Activated effector memory CD4-positive, alpha-beta T cell treated with anti-CD3 and anti-CD28 coated beads, Interleukin-2, amount 50 U/mL, for 16 hours (primary cell): ENCODE results near the gene LARP4.
A peak's percentile ranks its signal among the peaks of the same experiment; 100 is the strongest.
"Not testable (repeated sequence)": the region's sequence is repeated elsewhere in the genome, so short reads cannot be mapped to it uniquely, and the experiment has no call there.

Source experiments
- DNase-seq: peaks from one replicate; pipeline ENCODE4 v3.0.0-alpha.2; 2020

LARP4 gene

DNA sequence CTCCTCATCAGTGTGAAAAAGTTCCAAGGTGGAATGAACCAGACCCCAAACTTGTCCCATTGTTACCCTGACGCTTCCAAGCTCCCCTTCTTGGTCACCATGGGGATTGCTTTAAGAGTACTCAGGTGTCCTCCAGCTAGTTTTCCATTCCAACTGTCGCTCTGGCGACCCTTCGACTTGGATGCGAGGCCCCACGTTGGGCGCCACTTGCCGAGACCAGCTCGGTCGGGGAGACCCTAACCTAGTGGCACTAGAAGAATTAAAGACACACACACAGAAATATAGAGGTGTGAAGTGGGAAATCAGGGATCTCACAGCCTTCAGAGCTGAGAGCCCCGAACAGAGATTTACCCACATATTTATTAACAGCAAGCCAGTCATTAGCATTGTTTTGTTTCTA, 97.4 kb downstream of the LARP4 start:
- not testable (repeated sequence) for DNase-seq

DNA sequence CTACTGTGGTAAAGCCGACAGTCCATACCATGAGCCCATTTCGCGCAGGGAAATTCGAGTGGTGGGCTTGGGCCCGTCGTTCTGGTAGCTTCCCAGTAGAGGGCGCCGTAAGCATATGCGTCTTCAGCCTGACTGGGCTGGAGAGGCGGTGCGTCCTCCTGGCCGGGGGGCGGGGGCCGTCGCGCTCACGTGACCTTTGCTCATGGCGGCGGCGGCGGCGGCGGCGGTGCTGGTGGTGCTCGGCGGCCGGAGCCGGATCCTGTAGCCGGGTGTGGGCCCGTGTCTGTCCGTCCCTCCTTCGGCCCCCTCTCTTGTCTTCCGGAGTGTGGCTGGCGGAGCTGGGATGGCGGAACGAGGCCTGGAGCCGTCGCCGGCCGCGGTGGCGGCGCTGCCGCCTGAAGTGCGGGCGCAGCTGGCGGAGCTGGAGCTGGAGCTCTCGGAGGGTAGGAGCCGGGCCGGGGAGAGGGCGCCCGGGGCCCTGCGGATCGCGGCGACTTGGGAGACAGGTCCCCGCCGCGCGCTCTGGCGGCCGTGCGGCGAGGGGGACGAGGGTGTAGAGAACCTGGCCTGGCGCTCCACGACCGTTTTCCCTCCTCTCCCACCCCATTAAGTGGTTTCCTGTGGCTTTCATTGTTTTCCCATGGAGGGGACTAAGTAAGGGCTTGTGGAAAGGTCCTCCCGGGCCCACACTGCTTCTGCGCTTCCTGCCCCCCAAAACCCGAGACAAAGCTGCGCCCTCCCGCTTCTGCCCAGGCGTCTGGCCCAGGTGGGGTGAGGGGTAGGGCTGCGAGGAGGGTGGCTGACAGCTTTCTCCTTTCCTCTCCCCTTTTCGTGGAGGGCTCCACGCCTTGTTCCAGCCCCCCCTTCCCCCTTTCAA, 104.4 kb downstream of the LARP4 start, which contains the start of gene DIP2B:
TSS of gene DIP2B (plus strand) at position 188 of the 877 bp plus-strand sequence. CDS start at position 344, 156 bp downstream.
- DNase-seq, result peak; percentile 98

DNA sequence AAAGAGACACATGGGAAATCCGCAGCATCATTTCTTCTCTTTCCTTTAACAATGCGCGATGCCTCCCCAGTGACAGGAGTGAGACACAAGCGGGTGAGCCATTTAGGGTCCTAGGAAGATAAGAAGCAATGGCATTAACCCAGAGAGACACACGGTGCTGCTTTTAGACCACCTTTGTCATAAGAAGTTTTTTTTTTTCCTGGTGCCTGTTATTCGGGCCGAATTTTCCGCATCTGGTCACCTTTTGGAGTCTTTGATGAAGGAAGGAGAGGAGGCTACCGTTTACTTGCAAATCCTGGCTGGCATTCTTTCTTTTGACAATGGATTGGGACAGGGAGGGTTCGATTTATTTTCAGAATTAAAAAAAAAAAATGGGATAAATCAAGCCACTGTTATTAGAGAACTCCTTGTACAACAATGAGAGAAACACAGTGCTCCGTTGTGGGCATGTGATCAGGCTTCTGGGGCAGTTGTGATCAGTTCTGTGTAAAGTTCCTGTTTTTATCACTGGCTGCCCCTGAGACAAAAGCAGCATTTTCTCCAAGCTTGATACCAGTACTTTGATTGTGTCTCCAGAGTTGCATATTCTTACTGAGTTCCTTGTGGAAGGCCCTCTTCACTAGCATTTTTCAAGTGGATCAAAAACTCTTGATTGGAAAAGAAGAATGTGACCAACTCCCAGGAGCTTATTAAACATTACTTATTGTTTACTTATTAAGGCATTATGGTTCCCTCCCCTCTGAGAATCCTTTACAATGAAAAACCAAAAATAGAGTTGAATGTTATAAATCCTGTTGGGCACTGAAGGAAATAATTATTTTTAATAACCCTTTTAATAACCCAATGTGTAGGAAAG, 105.2 kb downstream of the LARP4 start:
- DNase-seq, result no peak

DNA sequence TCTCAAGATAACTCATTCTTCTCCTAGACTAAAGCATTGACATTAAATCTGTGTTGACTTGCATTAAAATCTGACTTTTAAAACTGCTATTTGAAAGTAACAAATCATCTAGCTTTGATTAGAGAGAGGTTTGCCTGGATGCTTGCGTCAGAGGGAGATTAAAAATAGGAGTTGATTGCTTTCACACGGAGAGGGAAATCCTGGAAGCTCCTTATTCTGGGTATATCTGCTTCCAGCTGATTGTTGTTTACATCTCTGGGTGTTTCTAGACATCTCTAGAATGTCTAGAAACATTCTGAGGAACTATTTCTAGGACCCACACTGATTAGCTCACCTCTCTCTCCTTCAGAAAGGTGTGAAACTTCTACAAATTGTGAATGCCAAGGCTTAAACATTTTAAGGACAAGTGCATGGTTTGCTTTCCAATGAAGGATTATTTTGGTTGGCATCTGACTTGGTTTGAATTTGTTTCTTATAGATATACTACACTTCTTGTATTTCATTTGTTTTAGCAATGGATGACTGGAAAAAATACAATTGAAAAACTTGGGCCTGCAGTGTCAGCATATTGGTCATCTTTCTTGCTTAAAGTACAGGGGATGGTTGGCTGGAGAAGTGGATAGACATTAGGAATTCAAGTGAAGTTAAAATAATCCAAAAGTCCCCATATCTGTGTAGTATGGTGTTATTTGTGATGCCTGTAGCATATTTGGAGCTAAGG, 106.2 kb downstream of the LARP4 start:
- no peak for DNase-seq

DNA sequence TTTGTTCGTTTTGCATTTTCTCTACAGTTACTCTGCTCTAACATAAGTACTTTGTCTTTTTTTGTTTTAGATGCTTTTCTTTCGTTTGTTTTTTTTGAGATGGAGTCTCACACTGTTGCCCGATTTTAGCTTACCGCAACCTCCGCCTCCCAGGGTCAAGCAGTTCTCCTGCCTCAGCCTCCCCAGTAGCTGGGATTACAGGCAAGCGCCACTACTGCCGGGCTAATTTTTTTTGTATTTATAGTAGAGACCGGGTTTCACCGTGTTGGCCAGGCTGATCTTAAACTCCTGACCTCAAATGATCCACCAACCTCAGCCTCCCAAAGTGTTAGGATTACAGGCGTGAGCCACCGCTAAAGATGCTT, 106.8 kb downstream of the LARP4 start:
- DNase-seq, result no peak

DNA sequence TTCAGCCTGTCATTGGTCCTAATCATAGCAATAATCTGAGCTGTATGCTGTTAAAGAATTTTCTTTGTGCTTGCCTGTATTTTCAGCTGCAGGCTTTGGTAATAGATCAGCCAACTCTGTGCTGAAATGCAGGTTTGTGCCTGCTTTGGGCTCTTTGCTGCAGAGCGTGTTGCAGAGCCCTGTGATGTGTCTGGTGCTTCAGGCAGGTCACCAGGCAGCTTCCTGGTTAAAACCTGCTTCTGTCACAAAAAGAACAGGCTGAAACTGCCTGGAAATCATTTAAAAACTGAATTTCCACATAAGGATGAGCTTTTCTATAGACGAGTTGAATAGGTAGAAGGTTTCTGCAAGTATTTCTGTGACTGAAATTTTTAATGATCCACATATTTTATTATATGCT, 107.2 kb downstream of the LARP4 start:
- DNase-seq, result peak; percentile 66

DNA sequence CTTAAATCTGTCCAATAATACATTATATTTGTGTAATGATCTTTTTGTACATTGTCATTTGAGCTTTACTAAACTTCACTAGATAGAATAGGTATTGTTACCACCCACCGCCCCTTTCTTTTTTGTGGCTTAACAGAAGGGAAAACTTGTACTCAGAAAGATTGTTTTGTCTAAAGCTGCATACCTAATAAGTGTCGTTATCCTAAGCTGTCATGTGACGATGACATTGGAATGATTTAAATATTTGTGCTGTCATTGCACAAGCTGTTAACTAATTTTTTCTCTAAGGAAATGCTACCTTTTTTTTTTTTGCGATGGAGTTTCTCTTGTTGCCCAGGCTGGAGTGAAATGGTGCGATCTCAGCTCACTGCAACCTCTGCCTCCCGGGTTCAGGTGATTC, 107.7 kb downstream of the LARP4 start:
- no peak for DNase-seq

DNA sequence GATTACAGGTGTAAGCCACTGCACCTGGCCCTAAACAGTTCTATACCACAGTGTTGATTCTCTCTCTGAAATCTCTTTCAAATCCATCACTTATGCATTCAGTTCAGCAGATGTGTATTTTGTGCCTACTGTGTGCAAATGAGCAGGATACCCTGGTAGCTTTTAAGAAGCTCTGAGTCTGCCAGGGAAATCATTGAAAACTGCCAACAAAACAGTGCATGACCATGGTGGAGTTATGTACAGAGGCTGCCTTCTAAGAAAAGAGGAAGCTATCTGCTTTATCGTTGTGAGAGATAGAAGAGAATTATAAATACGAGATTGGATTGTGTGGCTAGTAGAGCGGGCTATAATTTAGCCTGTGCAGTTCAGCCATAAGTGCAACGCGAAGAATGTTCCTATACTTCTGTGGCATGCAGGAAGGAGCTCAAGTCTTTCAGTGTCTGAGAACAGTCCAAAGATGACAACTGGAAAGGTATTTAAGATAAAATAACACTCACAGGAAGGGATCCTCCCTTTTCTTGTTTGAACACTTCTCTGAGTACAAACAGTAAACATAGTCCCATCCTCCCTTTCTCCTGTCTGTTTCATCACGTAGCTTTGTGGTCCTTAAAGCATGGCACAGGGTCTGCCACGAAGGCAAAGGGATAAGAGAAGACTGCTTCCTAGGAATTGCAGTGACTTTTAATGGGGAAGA, 108.4 kb downstream of the LARP4 start:
- DNase-seq, result no peak

DNA sequence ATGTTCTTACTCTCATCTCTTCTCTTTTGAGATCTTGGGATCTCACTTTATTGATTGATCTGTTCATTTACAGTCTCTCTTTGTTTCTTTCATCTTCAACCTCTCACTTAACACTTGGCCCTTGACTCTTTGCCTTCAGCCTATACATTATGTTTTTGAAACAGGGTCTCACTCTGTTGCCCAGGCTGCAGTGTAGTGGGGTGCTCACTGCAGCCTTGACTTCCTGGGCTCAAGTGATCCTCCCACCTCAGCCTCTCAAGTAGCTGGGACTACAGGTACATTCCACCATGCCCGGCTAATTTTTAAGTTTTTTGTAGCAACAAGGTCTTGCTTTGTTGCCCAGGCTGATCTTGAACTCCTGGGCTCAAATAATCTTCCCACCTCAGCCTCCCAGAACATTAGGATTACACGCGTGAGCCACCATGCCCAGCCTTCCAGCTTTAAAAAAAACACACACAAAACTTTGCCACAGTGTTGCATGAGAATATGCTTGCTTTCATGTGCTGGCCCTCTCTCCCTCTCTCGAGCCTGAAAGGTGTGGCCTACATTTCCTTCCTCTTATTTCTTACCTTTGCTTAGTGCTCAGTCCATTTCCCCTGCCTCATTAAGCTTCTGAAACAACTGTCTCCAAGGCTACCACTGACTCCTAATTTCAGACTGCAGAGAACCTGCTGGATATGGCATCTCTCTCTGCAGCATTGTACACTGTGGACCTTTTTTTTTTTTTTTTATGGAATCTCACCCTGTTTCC, 114.0 kb downstream of the LARP4 start:
- no peak for DNase-seq

DNA sequence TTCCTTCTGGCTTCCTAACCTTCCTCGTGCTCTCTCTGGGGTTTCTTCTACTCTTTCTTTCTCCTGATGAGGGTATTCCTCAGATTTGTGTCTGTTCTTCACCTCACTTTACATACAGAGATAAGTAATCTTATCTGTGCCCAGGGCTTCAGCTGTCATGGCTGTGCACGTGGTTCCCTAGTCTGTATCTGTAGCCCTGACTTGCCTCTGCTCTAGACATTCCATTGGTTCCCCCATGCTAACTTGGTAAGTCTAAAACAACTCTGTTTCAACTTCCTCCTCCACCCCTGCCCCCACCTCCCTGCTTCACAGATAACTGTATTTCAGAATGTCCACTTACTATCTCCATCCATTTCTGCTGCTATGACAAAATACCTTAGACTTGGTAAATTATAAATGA, 114.9 kb downstream of the LARP4 start:
- DNase-seq, result no peak

DNA sequence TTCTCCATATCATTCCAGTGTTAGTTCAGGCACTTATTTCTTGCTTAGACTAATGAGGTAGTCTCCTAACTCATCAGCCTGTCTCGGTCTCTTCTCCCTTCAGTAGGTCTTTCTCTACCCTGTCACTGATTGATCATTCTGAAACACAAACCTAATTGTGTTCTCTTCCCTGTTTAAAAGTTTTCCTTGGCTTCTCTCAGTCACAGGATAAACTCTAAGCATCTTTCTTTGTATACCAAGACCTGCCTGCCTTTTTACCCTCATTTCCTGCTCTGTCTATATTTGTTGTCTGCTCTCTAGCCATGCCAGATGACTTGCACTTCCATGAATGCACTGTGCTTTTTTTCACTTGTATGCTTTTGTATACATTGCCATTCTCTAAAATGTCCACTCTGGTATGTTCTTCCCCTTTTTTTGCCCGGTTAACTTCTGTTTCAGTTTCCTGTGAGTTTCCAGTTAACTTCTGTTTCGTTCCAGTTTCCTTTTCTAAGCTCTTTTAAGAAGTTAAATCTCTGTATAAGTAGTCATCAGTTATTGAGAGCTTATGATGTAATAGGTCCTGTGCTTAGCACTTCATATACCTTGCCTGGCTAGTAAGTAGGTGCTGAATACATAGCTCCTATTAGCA, 116.8 kb downstream of the LARP4 start:
- no peak for DNase-seq

DNA sequence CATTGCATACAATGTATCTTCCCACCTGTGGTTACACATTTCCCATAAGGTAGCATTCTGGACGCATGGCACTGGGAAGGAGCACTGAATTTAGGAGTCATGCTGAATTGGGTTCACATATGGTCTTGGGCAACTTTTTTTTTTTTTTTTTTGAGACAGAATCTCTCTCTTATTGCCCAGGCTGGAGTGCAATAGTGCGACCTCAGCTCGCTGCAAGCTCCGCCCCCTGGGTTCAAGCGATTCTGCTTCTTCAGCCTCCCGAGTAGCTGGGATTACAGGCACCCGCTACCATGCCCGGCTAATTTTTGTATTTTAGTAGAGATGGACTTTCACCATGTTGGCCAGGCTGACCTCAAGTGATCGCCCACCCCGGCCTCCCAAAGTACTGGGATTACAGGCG, 117.4 kb downstream of the LARP4 start:
- no peak for DNase-seq

DNA sequence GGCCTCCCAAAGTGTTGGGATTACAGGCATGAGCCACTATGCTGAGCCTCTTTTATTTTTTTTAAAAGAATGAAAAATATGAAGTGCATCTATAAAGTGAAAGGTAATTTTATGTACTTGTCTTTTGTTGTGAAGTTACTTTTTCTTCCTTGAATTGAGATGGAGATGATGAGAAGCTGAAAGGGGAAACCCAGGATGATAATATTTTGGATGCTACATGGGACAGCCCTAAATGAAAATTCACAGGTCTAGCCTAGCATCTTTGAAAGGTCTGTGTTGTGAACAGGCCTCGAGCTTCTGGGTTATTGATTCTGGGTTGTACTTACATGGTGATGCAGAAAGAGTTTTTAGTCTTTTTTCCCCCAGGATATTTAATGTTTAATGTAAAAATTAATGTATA, 118.7 kb downstream of the LARP4 start:
- DNase-seq, result no peak

DNA sequence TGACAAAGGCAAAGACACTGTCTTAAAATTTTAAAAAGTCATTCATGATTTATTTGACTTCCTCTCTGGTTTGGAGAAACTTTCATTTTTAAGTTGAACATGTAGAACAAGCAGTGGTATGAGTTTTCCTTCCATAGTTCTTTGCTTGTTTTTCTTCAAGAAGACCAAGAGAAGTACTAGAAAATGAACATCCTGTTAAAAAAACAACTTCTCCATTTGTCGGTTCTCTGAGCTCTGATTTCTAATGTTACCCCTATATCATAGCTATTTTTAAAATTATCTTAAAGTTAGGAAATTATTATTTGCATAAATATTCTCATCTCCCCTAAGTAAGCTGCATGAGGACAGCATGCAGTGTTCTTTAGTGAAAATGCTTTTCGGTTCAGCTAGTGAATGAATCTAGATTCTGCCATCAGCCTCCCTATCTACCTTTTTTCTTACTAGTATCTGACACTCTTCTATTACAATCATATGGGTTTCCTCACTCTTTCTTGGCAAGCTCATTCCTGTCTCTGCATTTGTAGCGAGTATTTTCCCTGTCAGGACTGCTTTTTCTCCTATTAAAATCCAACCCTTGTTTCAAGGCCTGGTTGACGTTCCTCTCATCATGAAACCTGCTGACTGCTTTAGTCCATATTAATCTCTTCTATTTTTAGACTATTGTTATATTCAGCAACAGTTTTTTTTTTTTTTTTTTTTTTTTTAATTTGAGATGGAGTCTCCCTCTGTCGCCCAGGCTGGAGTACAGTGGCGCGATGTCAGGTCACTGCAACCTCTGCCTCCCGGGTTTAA, 119.9 kb downstream of the LARP4 start:
- no peak for DNase-seq

DNA sequence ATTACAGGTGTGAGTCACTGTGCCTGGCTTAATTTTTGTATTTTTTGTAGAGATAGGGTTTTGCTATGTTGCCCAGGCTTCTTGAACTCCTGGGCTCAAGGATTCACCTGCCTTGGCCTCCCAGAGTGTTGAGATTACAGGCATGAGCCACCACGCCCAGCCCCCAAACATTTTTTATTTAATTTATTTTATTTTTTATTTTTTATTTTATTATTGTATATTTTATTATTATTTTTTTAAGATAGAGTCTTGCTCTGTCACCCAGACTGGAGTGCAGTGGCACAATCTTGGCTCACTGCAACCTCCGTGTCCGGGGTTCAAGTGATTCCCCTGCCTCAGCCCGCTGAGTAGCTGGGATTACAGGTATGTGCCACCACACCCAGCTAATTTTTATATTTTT, 121.1 kb downstream of the LARP4 start:
- not testable (repeated sequence) for DNase-seq

DNA sequence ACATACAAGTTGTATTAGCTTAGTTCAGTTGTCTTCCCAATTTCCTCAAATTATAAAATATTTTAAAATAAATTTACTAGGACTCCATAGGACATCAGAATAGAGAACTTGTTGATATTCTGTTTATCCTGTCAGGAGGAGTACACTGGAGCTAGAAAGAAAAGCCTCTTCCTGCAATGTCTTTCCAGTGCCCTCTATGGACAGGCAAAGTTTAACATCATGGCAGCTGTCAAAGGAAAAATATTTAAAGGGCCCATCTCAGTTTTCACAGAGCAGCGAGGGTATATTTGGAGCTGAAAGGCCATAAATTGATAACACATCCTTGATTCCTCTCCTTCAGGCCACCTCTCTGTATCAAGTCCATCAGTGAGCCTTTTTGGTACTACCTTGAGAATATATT, 123.1 kb downstream of the LARP4 start:
- DNase-seq, result no peak

DNA sequence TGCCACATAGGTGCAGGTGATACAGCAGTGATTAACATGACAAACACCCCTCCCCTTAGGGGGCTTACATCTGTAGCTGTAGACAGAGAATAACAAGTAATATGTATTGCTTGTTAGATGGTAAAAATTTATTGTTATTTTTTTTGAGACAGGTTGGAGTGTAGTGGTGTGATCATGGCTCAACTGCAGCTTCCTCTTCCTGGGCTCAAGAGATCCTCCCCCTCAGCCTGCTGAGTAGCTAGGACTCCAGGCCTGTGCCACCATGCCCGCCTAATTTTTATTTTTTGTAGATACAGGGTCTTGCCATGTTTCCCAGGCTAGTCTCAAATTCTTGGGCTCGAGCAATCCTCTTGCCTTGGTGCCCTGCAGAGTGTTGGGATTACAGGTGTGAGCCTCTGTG, 123.9 kb downstream of the LARP4 start:
- no peak for DNase-seq

DNA sequence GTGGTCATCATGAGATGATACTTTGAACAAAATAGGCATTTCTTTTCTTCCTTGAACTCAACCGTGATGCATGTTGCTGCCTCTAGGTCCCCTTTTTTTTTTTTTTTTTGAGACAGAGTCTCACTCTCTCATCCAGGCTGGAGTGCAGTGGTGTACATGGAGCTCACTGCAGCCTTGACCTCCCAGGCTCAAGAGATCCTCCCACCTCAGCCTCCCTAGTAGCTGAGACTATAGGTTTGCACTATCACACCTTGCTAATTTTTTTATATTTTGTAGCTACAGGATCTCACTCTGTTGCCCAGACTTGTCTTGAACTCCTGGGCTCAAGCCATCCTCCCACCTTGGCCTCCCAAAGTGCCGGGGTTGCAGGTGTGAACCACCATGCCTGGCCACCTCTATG, 124.7 kb downstream of the LARP4 start:
- DNase-seq, result no peak

DNA sequence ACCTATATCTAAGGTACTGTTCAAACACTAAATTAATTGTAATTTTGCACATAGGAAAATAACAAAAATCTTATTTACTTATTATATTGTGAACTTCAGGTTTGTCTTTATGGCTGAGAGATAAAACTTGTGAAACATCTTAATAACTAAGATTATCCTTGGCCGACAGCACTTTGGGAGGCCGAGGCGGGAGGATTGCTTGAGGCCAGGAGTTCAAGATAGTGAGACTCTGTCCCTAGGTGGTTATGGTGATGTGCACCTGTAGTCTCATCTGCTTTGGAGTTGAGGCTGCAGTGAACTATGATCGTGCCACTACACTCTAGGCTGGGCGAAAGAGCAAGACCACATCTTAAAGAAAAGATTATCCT, 126.7 kb downstream of the LARP4 start:
- no peak for DNase-seq

DNA sequence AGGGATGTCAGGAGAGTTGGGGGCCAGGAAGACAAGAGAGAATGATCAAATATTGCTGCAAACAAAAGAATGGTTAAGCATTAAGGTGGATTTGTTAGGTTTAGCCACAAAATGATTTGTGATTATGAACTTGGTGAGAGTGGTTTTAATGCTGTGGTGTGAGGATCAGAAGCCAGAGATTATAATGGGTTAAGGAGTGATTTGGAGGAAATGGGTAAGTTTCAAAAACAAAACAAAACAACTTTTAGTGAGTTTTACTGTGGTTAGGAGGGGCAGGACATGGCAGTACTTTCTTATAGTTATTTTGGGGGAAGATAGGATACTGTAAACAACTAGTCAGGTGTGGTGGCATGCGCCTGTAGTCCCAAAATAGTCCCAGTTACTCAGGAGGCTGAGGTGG, 128.1 kb downstream of the LARP4 start:
- no peak for DNase-seq

DNA sequence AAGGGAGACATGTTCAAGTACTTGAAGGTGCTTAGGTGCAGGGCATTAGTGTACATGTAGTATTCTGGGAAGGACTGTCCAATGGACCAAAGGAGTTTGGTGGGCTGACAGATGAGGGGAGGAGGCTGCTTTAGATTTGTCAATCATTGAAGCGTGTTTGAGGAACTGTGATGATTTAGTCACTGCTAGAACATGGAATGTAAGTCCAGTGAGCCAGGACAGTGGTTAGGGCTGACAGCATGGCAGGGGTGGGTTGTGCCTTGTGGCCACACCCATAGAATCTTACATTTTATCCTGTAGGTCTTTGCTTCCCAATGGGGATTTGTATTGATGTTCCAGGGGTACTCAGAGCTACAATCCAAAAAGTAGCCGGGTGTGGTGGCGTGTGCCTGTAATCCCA, 128.7 kb downstream of the LARP4 start:
- no peak for DNase-seq
